SK-N-SH (cell line): ENCODE measurements around the gene ACAD11. TPM values are rescaled to one million over a fixed set of nuclear protein-coding genes. Genes with fewer than 3 reads are reported as not detected.

Source experiments
- CTCF ChIA-PET: fragments of 300-600, 350-600 bp; formaldehyde crosslinking; extraction: SDS; loops from one replicate; lab custom pipeline; 2021; lab: Yijun Ruan, JAX
- POLR2A ChIA-PET: fragments of 350-600 bp; sonication (Branson Sonifier 250); formaldehyde crosslinking; extraction: SDS; loops from one replicate; lab custom pipeline; 2020; ENCODE audit warnings: antibody characterized with exemption, inconsistent platforms; lab: Yijun Ruan, JAX
- DNase-seq: peaks from one replicate; pipeline ENCODE4 v3.0.0; 2012
- H2AFZ ChIP-seq: fragments of 200-600 bp; sonication (generic); 2 replicates; pipeline ENCODE4 v1.8.1; 2016; ENCODE audit warnings: antibody characterized with exemption, mild to moderate bottlenecking, low read depth
- H3F3A ChIP-seq: fragments of 200-600 bp; sonication (generic); replicated peaks from 2 replicates; pipeline ENCODE3; 2016; ENCODE audit warnings: antibody characterized with exemption, mild to moderate bottlenecking; ENCODE audit not compliant: insufficient read depth
- H3K27ac ChIP-seq, 2 experiments: fragments of 200-500 bp in 1 of 2; fragments of 200-600 bp in 1 of 2; sonication (Bioruptor generic) in 1 of 2; sonication (generic), shearing (Covaris generic) in 1 of 2; 2 replicates each; pipeline versions ENCODE4 v1.5.1 to v1.6.1; 2014 to 2016; ENCODE audit warnings: low read depth in 2 of 2, inconsistent platforms in 1 of 2, low read length in 1 of 2, mild to moderate bottlenecking in 1 of 2, mixed read lengths in 1 of 2
- H3K27me3 ChIP-seq: fragments of 200-600 bp; sonication (generic), shearing (Covaris generic); 2 replicates; pipeline ENCODE4 v1.6.1; 2016; ENCODE audit warnings: mixed run types; ENCODE audit not compliant: insufficient read depth
- H3K36me3 ChIP-seq, 2 experiments: fragments of 200-500 bp in 1 of 2; fragments of 200-600 bp in 1 of 2; sonication (Bioruptor generic) in 1 of 2; sonication (generic) in 1 of 2; replicated peaks in 1 of 2; 2 replicates each; pipeline versions ENCODE3 to v1.5.1; 2014 to 2016; ENCODE audit warnings: low read length in 1 of 2, mild to moderate bottlenecking in 1 of 2; ENCODE audit not compliant: insufficient read depth in 2 of 2, control insufficient read depth in 1 of 2
- H3K4me1 ChIP-seq, 2 experiments: fragments of 200-500 bp in 1 of 2; fragments of 200-600 bp in 1 of 2; sonication (Bioruptor generic) in 1 of 2; sonication (generic), shearing (Covaris generic) in 1 of 2; 2 replicates each; pipeline versions ENCODE4 v1.5.1 to v1.6.1; 2014 to 2016; ENCODE audit warnings: low read depth in 1 of 2, low read length in 1 of 2, mixed run types in 1 of 2; ENCODE audit not compliant: insufficient read depth in 2 of 2, control insufficient read depth in 1 of 2
- H3K4me2 ChIP-seq: fragments of 200-600 bp; sonication (generic), shearing (Covaris generic); 2 replicates; pipeline ENCODE4 v1.6.1; 2017; ENCODE audit warnings: mixed run types
- H3K4me3 ChIP-seq, 2 experiments: fragments of 200-500 bp in 1 of 2; fragments of 200-600 bp in 1 of 2; sonication (Bioruptor generic) in 1 of 2; sonication (generic), shearing (Covaris generic) in 1 of 2; 2 replicates each; pipeline versions ENCODE4 v1.5.1 to v1.8.1; 2014 to 2016; ENCODE audit warnings: low read depth in 2 of 2, inconsistent platforms in 1 of 2, low read length in 1 of 2, mild to moderate bottlenecking in 1 of 2, mixed read lengths in 1 of 2, moderate library complexity in 1 of 2
- H3K79me2 ChIP-seq: fragments of 200-600 bp; sonication (generic); 2 replicates; pipeline ENCODE4 v1.8.1; 2017; ENCODE audit warnings: mild to moderate bottlenecking; ENCODE audit not compliant: insufficient read depth
- H3K9ac ChIP-seq: fragments of 200-600 bp; sonication (generic); 2 replicates; pipeline ENCODE4 v1.6.1; 2017; ENCODE audit warnings: mixed run types
- H3K9me2 ChIP-seq: fragments of 200-600 bp; sonication (generic); 2 replicates; pipeline ENCODE4 v1.6.1; 2017; ENCODE audit warnings: mixed run types
- H3K9me3 ChIP-seq: fragments of 200-600 bp; sonication (generic); 2 replicates; pipeline ENCODE4 v1.6.1; 2017; ENCODE audit warnings: mixed run types, mild to moderate bottlenecking, moderate library complexity
- H4K20me1 ChIP-seq: fragments of 200-600 bp; sonication (generic); 2 replicates; pipeline ENCODE4 v1.6.1; 2017; ENCODE audit warnings: mild to moderate bottlenecking, mixed run types; ENCODE audit not compliant: insufficient read depth
- ELF1 ChIP-seq: IDR thresholded peaks from 2 replicates; pipeline ENCODE4 v1.4.0; 2012
- EZH2phosphoT487 ChIP-seq: fragments of 200-600 bp; sonication (generic); IDR thresholded peaks from 2 replicates; pipeline ENCODE4 v1.6.1; 2017; ENCODE audit warnings: low read depth, mixed run types, mild to moderate bottlenecking, antibody characterized with exemption, moderate library complexity, borderline replicate concordance
- FOSL2 ChIP-seq: IDR thresholded peaks from 2 replicates; pipeline ENCODE4 v1.4.0; 2012; ENCODE audit warnings: low read depth, mild to moderate bottlenecking, moderate library complexity, borderline replicate concordance
- FOXJ3 ChIP-seq: sonication (generic); formaldehyde crosslinking; IDR thresholded peaks from 2 replicates; pipeline ENCODE4 v1.5.1; 2020; ENCODE audit warnings: mild to moderate bottlenecking, missing genetic modification reagents
- GABPA ChIP-seq: IDR thresholded peaks from 2 replicates; pipeline ENCODE4 v1.4.0; 2012; ENCODE audit warnings: low read depth, mild to moderate bottlenecking
- GATA2 ChIP-seq: sonication (generic); formaldehyde crosslinking; IDR thresholded peaks from 2 replicates; pipeline ENCODE4 v1.5.0; 2020; ENCODE audit warnings: mild to moderate bottlenecking, missing genetic modification reagents
- MEF2A ChIP-seq: IDR thresholded peaks from 2 replicates; pipeline ENCODE4 v1.4.0; 2012; ENCODE audit warnings: low read depth, borderline replicate concordance
- MXI1 ChIP-seq: IDR thresholded peaks from 2 replicates; pipeline ENCODE4 v1.6.1; 2012; ENCODE audit warnings: mild to moderate bottlenecking, low read depth, low read length, improper control_type of control experiment
- PBX3 ChIP-seq: IDR thresholded peaks from 2 replicates; pipeline ENCODE4; 2012
- SMC3 ChIP-seq: IDR thresholded peaks from 2 replicates; pipeline ENCODE4 v1.6.1; 2012; ENCODE audit warnings: low read depth, low read length, improper control_type of control experiment
- TAF1 ChIP-seq: IDR thresholded peaks from 2 replicates; pipeline ENCODE4 v1.6.1; 2012; ENCODE audit warnings: low read depth, mild to moderate bottlenecking, low read length, moderate library complexity, borderline replicate concordance
- TCF12 ChIP-seq: IDR thresholded peaks from 2 replicates; pipeline ENCODE4 v1.4.0; 2012
- USF1 ChIP-seq: IDR thresholded peaks from 2 replicates; pipeline ENCODE4 v1.4.0; 2012; ENCODE audit warnings: low read depth, borderline replicate concordance
- USF2 ChIP-seq: fragments of 150-350 bp; IDR thresholded peaks from 2 replicates; pipeline ENCODE4 v1.6.1; 2017; ENCODE audit warnings: antibody characterized with exemption, low read length, low read depth, borderline replicate concordance
- YY1 ChIP-seq: IDR thresholded peaks from 2 replicates; pipeline ENCODE4 v1.4.0; 2012; ENCODE audit warnings: low read depth, mild to moderate bottlenecking
- WGBS: methylation state at CpG from one replicate; pipeline ENCODE4 v1.1.6; 2017; ENCODE audit warnings: low lambda C conversion rate; 5-methylcytosine and 5-hydroxymethylcytosine counted together
- polyA plus RNA-seq, 3 experiments: library from polyadenylated mRNA; depleted of rRNA; stranded (reverse); fragments of >200 nt; gene quantifications; 2 replicates each; pipeline ENCODE4 v1.2.3, GENCODE V29; 2012

Gene ACAD11
- polyA plus RNA-seq, 1 of the 3 experiments (the other 2 are of a cell fraction) = 16.3 TPM

GRCh38 chr3:132655471-132655870, 4.1 kb downstream of the ACAD11 start:
- CTCF ChIA-PET = interaction anchor here (2.6 kb wide), 1 partner anchor 13 kb away, joined by 10 read pairs; no protein-coding TSS in a partner anchor
- POLR2A ChIA-PET = no interaction called here

GRCh38 chr3:132654721-132655120, 4.9 kb downstream of the ACAD11 start:
- peaks cover 8 to 15% of the 10 kb centered on the region in 2 experiments; a peak in 3 of 4 replicates for H3K4me1 ChIP-seq
- no peak overlapping the region for H3K9ac ChIP-seq
- H4K20me1 ChIP-seq = no peaks in the 10 kb centered on the region
- no peaks in the 10 kb centered on the region for H3K9me2 ChIP-seq
- H3K4me2 ChIP-seq = no peak overlapping the region
- H3K27ac ChIP-seq = no peak overlapping the region
- peaks cover 21% of the 10 kb centered on the region for H3F3A ChIP-seq
- no peak overlapping the region for H2AFZ ChIP-seq
- H3K36me3 ChIP-seq = peaks cover 0 to 4% of the 10 kb centered on the region in 2 experiments
- H3K27me3 ChIP-seq = no peaks in the 10 kb centered on the region
- DNase-seq = no peak
- H3K79me2 ChIP-seq = peaks cover 17% of the 10 kb centered on the region
- no peaks in the 10 kb centered on the region for H3K9me3 ChIP-seq
- no peak for TF ChIP-seq GATA2 (CRISPR knock-in tag)
- TF ChIP-seq MEF2A = no peak
- TF ChIP-seq FOSL2 = no peak
- no peak for TF ChIP-seq TAF1
- TF ChIP-seq MXI1 = no peak
- no peak for TF ChIP-seq EZH2phosphoT487
- TF ChIP-seq GABPA = no peak
- no peak for TF ChIP-seq TCF12
- no peak for TF ChIP-seq ELF1
- no peak for TF ChIP-seq YY1
- TF ChIP-seq, all 33 proteins: peak for 0
- ChIA-PET CTCF (interaction anchor here (1.1 to 2.6 kb wide), 3 partner anchors 9 to 119 kb away, joined by 3 to 10 read pairs (median 5); no protein-coding TSS in a partner anchor), POLR2A (no interaction called here)
- no peak overlapping the region for H3K4me3 ChIP-seq
- 85% methylated on average over 5 of the region's 5 CpGs for WGBS

More at GRCh38 chr3:132655471-132655870, 4.1 kb downstream of the ACAD11 start:
- TF ChIP-seq FOXJ3 (CRISPR knock-in tag) (no peak), USF2 (no peak), USF1 (no peak), PBX3 (no peak), SMC3 (no peak)
- no peaks in the 10 kb centered on the region for H4K20me1 ChIP-seq
- H3K4me3 ChIP-seq = no peak overlapping the region
- 100% methylated on average over 2 of the region's 2 CpGs for WGBS
- H3K27ac ChIP-seq = no peak overlapping the region; a peak in 1 of 4 replicates
- H3K4me2 ChIP-seq = no peak overlapping the region
- H3K36me3 ChIP-seq = peaks cover 0 to 4% of the 10 kb centered on the region in 2 experiments
- DNase-seq = no peak
- no peaks in the 10 kb centered on the region for H3K27me3 ChIP-seq
- H3K9me2 ChIP-seq = no peaks in the 10 kb centered on the region
- peaks cover 21% of the 10 kb centered on the region for H3F3A ChIP-seq
- no peak overlapping the region for H3K9ac ChIP-seq
- H3K4me1 ChIP-seq = peaks cover 8 to 15% of the 10 kb centered on the region in 2 experiments; a peak in 3 of 4 replicates
- no peak overlapping the region for H2AFZ ChIP-seq
- H3K79me2 ChIP-seq = peaks cover 19% of the 10 kb centered on the region
- H3K9me3 ChIP-seq = no peaks in the 10 kb centered on the region
